Bone marrow (tissue), 2 donors: ENCODE measurements around the gene NME2.
"Not testable (repeated sequence)": the region's sequence is repeated elsewhere in the genome, so short reads cannot be mapped to it uniquely, and the experiment has no call there.

Source experiments
- DNase-seq, 2 donors: peaks; one replicate each; lab custom pipeline; 2025; lab: John Stamatoyannopoulos, UW

NME2 gene

DNA sequence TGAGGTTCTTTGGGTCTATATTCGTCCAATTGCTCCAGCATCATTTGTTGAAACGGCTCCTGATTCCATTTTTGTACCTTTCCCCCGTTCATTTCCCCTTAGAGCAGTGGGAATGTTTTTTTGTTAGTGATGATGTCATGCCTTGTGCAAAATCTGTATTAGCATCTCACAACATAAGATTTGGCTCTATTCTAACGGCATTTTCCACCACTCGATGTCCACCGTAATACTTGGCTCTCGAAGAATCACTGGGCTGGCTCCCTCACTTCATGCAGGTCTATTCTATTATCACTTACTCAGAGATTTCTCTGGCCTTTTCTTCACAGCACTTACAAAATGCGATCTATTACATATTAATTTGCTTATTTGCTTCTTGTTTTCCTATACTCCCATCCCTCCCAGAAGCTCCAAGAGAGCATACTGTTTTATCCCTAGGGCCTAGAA is 13.4 kb upstream of the NME2 start:
- DNase-seq = no peak

DNA sequence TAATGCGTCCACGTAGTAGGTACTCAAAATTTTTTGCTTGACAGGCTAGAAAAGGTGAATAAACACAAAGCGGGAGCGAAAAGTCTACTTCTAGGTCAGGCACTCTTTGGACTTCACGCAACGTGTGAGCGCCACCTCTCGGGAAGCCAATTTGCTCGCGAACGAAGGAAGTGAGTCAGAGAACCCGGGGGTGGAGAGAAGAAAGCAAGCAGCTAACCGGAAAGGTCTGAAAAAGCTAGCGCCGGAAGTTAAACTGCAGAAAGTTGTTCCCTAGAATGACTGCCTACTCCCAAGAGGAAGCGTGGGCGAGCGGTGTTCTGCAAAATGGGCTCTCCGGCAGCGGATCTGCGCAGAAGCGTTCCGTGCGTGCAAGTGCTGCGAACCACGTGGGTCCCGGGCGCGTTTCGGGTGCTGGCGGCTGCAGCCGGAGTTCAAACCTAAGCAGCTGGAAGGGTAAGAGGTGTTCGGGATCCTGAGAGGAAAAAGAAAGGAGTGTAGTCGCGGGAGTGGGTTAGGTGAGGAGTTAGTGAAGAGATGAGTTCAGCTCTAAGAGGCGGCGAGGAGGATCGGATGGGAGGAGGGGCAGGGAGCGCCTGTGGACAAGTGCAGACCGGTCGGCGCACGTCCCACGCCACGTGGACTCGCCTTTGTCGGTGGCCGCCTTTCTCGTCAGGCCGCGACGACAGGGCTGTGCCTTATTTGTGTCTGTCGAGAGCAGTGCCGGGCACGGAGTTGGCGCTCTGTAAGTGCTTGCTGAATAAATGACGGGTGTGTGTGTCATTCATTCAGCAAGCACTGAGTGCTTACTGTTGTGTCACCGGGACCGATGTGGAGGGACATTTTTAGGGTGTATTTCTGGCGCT is 12.8 kb upstream of the NME2 start, which contains the start of gene NME1:
NME1 (plus strand) TSS at position 350 of the 863 bp plus-strand sequence. CDS start 2,096 bp downstream, outside the sequence.
- peak; percentile 92 to 99 for DNase-seq

DNA sequence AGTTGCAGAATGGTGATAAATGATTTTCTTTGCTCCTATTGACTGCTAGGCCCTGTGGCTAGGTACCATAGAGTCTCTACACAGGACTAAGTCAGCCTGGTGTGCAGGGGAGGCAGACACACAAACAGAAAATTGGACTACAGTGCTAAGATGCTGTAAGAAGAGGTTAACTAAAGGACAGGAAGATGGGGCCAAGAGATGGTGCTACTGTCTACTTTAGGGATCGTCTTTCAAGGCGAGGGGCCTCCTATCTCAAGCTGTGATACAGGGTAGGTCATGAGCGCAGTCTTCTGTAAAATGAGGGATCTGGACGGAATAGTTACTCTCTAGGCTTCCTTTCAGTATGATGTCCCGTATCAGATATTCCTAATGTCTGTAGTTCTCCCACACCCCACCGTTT is 12.0 kb upstream of the NME2 start:
- DNase-seq = no peak

DNA sequence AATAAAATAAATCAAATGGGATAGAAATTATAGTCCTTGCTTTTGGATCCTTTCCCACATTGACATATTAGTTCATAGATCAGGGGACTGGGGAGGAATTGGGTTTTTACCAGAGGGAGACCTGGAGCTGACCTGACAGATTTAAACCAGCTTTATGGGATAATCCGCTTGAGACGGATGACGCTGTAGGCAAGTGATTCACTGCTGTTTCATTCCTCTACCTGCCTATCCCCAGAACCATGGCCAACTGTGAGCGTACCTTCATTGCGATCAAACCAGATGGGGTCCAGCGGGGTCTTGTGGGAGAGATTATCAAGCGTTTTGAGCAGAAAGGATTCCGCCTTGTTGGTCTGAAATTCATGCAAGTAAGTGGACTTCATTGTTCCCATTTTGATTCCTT is 10.8 kb upstream of the NME2 start:
- DNase-seq = no peak

DNA sequence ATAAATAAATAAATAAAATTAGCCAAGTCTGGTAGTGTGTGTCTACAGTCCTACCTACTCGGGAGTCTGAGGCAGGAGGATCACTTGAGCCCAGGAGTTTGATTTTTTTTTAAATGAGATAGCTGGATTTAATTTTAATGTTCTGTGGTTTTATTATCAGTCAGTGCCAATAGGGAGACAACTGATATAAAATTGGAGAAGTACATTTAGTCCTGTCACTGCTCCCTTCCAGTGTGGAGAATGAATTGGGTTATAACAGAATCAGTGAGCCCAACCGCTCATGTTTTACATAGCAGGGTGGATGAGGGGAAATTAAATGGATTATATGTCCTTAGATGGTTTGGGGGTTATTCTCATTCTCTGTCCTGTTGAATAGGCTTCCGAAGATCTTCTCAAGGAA is 6.6 kb upstream of the NME2 start:
- DNase-seq = no peak

GRCh38 chr17:51161541-51161940 is 4.7 kb upstream of the NME2 start:
- DNase-seq = no peak

- DNase-seq = no peak
These were observed 1.1 kb upstream of the NME2 start for GRCh38 chr17:51164911-51165679.

DNA sequence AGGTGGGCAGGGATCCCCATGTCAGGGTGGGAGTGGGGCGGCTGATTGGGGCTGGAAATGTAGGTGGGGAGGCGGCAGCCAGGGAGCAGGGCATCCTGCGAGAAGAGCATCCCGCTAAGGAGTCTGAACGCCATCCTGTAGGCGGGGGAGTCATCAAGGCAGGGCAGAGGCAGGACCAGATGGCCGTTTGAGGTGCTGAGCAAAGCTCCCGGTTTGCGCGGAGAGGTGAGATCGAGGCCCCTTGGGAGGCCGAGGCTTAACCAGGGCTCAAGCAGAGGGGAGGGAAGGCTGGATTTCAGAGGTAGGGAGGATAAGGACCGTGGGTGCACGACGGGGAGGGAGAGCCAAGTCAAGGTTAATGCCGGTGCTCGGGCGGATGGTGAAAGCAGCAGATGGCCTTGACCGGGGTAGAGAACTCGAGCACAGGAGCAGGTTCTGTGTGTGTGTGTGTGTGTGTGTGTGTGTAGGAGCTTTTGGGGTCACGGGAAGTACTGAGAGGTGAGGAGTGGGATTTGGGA is 472 bp upstream of the NME2 start:
- peak in 1 of 2 donors; percentile 66 for DNase-seq

- peak; percentile 19 to 35 for DNase-seq
These were observed 1.0 kb downstream of the NME2 start for GRCh38 chr17:51166987-51167931.

GRCh38 chr17:51169340-51169739 is 3.1 kb downstream of the NME2 start:
- no peak for DNase-seq

- DNase-seq = no peak
These were observed 4.5 kb downstream of the NME2 start for GRCh38 chr17:51170736-51171135.

- DNase-seq = not testable (repeated sequence)
These were observed 5.8 kb downstream of the NME2 start for GRCh38 chr17:51172030-51172429.

DNA sequence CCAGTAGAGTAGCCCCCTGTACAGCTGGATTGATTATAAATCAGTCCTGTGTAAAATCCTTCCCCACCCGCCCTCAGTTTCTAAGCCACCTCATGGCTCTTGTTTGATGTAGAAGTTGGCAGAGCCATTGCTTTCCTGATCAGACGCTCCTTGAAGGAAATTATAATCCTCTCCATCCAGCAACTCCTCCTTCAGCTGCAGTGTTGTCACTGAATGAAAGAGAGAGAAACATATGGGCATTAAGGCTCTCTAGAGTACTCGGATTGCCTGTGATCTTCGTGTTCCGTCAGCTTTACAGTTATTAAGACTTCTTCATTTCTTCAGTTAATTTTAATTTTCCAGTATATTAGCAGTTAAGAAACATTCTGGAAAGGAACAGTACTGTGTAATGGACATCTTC is 14.3 kb downstream of the NME2 start:
- no peak for DNase-seq

- no peak for DNase-seq
These were observed 17.9 kb downstream of the NME2 start for GRCh38 chr17:51184124-51184523.

DNA sequence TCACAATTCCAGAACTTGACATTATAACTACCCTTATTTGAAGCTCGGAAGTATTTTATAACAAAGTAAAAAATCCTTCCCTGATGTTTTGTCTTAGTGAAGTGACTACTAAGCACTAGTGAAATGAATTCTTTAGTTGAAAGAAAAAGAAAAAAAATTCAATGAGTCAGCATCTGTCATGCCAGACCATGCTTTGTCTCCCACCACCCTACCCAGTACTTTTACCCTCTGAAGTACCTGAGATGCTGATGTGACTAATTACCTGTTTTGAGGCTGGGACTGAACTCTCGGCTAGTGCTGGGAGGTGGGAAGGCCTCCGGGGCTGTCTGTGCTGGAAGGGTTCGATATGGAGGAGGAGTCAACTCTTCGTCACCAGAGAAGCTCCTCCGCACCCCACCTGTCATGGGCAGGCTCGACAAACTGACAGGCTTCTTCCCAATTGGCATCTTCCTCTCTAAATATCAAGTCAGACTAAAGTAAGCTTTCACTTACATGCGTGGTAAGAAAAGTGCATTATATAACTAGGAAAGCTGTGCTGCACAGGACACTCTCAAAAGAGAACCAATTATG is 19.6 kb downstream of the NME2 start:
- no peak for DNase-seq

DNA sequence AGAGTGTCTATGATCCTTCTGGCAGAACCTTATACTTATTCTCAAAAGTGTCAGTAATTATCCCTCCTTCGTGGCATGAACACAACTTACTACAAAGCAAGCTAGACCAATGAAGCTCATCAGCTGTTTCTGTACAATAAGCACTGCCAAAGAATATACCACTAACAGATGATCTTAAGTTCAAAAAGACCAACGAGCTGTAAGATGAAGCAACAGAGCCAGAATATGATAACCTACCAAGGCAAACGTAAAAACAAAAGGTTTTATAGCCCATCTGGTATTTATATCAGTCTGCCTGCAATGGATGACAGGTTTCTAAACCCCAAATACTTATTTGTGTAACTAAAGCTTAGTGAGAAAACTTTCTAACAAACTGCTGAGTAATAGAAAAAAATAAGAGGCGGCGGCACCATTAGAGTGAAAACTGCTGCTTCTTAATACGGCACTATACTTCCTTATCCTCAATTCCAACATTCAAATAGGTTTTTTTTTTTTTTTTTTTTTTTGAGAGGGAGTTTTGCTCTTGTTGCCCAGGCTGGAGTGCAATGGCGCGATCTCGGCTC is 22.1 kb downstream of the NME2 start:
- DNase-seq = no peak

DNA sequence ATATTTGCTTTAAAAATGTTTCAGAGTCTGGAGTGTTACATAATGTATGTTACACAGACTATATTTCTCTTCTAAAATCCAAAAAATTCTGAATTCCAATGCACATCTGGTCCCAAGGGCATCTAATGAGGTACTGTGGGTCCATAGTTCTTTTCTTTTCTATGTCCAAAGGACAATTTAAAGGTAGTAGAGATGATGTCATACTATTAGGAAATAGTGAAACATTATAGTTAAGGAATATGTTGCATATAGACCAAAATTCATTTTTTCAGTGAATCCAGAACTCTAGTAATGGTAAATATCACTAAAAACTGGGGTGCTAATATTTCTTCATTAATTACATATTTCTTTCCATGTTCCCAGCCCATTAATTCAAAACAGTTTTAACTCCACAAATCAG is 23.0 kb downstream of the NME2 start:
- no peak for DNase-seq

- no peak for DNase-seq
These were observed 23.4 kb downstream of the NME2 start for GRCh38 chr17:51189628-51190027.

GRCh38 chr17:51191895-51192294 is 25.7 kb downstream of the NME2 start:
- DNase-seq = no peak

DNA sequence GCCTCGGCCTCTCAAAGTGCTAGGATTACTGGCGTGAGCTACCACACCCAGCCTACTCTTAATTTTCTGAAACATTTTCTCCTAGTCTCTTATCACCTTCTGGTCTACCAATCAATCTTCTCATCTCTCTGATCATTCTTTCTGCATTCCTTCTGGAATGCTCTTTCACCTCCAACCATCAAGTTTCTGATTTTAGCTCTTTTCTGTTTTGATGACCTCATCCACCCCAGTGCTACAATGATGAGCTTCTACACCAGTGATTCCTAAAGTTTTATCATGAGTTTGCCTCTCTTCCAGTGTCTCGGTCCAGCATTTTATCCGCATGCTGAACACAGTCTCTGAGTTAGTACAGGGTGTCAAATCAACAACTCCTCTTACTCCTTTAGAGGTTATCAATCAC is 31.5 kb downstream of the NME2 start:
- DNase-seq = no peak

DNA sequence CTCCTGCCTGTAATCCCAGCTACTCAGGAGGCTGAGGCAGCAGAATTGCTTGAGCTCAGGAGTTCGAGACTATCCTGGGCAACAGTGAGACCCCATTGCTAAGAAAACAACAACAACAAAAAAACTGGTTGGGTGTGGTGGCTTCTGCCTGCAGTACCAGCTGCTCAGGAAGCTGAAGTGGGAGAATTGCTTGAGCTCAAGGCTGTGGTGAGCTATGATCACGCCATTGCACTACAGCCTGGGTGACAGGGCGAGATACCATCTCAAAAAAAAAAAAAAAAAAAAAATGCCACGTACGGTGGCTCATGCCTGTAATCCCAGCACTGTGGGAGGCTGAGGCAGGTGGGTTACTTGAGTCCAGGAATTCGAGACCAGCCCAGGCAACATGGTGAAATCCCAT is 34.1 kb downstream of the NME2 start:
- DNase-seq = no peak
